ENCODE data around the gene NYAP2.

NYAP2 gene

GRCh38 chr2:225630824-225631533, 231.5 kb downstream of the NYAP2 start:
- no peak for DNase-seq (ENCODE audit: low spot score)

DNA sequence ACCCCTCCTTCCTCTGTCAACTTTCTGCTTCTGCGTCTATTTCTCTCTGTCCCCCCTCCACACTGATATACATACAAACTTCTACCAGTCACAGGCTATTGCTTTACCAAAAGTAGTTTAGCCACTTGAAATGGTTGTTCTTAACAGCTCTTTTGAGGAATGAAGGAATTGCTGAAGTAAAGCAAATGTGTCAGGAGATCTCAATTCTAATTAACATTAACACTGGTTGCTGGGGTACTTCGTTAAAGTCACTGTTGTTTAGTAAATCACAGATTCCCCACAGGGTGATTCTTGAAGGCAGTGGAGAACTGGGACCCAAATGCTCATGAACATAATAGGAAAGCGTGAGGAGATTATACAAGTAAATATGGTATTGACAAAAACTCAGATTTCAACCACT, 232.8 kb downstream of the NYAP2 start:
- no peak for DNase-seq (ENCODE audit: low spot score)

- no peak for DNase-seq (ENCODE audit: low spot score)
Observed at GRCh38 chr2:225636558-225636957, 237.0 kb downstream of the NYAP2 start.

DNA sequence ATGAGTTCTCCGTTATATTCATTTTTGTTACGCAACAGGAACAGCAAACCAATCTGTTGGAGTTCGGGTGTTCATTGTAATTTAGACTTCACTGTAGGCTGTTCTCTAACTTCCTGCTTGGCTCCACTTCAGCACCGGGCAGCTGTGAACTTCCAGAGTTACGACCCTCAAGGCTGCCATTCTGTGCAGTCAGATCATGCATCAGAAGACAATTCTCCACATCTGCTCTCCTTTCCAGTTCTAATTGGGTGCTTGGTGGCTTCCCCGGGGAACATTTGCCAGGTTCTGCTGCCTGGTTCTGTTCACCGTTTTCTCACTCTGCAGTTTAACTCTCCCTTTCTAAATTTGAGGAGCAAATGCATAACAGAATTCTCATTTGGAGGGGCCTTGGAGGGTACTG, 237.7 kb downstream of the NYAP2 start:
- DNase-seq (ENCODE audit: low spot score): no peak

- no peak for DNase-seq (ENCODE audit: low spot score)
Observed at GRCh38 chr2:225640550-225640949, 241.0 kb downstream of the NYAP2 start.

- no peak for DNase-seq (ENCODE audit: low spot score)
Observed at GRCh38 chr2:225649274-225649673, 249.8 kb downstream of the NYAP2 start.

- DNase-seq (ENCODE audit: low spot score): no peak
Observed at GRCh38 chr2:225650041-225650440, 250.5 kb downstream of the NYAP2 start.

- peak; percentile 73 for DNase-seq (ENCODE audit: low spot score)
Observed at GRCh38 chr2:225660262-225661131, 261.0 kb downstream of the NYAP2 start.

- DNase-seq (ENCODE audit: low spot score): no peak
Observed at GRCh38 chr2:225662101-225662500, 262.6 kb downstream of the NYAP2 start.

DNA sequence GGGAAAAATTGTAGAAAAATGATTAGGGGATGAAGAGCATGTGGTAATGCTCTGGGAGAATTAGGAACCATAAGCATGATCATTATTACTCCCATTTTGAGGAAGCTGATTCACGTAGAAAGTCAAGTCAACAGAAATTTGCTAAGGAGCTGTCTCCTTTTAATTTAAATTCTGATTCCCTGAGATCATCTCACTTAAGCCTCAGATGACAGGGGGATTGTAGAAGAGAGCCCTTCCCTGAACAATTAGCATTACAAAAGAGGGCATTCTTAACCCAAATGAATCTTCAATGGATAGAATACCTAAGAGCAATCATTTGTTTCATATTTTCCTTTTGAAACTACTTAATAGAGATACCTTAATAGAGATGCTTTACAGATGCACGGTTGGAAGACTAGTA, 267.9 kb downstream of the NYAP2 start:
- DNase-seq (ENCODE audit: low spot score): no peak

- DNase-seq (ENCODE audit: low spot score): peak; percentile 43
Observed at GRCh38 chr2:225668606-225669266, 269.2 kb downstream of the NYAP2 start.

DNA sequence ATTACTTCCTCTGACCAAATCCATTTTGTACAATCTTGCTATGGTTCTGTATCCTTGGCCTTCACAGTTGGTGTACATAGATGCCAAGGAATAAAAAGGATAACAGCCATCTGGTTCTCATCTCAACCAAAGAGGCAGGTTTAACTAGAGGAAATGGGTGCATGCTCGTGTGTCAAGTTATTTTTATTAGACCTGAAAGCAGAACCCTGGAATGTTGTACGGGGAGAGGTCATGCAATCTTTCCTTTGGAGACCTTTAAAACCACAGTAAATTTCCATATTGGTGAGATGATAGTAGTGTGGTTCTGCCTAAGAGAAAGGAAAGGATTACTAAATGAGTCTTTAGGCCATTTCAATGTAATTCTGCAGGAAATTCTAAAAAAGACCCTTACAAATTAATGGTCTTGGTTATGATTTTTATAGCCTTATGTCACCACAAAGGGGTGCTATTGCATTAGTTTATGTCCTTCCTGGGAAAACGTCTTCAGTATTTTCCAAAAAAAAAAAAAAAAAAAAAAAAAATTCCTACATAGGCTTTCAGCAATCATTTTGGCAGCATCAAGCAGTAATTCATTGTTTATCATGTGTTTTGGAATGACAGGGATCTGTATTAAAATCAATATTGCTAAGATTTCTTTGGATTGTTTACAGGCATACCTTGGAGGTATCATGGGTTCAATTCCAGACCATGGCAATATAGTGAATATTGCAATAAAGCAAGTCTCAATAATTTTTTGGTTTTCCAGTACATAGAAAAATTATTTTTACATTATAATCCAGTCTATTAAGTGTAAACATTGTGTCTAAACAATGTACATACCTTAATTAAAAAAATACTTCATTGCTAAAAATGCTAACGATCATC, 270.8 kb downstream of the NYAP2 start:
- peak; percentile 13 for DNase-seq (ENCODE audit: low spot score)

GRCh38 chr2:225678792-225679191, 279.3 kb downstream of the NYAP2 start:
- no peak for DNase-seq (ENCODE audit: low spot score)

DNA sequence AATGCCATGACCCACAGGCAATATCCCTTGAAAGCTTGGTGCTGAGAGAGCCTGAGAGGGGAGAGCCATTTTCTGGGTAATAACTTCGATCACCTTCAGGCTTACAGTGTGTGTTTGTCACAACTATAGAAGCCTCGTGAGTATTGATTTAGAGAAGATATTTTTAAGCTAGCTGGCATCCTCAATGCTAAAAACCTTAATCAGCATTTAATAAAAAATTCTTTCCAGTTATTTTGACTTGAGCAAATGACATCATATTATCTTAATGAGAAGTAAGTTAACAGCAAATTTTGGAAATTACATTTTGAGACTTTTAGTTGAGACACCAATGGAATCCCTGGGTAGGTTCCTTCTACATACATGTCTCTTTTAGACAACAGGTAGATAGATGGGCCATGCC, 283.7 kb downstream of the NYAP2 start:
- DNase-seq (ENCODE audit: low spot score): no peak

GRCh38 chr2:225690153-225690552, 290.6 kb downstream of the NYAP2 start:
- no peak for DNase-seq (ENCODE audit: low spot score)

GRCh38 chr2:225691711-225692110, 292.2 kb downstream of the NYAP2 start:
- DNase-seq (ENCODE audit: low spot score): no peak

GRCh38 chr2:225693259-225693658, 293.7 kb downstream of the NYAP2 start:
- no peak for DNase-seq (ENCODE audit: low spot score)

- no peak for DNase-seq (ENCODE audit: low spot score)
Observed at GRCh38 chr2:225694664-225695063, 295.2 kb downstream of the NYAP2 start.

DNA sequence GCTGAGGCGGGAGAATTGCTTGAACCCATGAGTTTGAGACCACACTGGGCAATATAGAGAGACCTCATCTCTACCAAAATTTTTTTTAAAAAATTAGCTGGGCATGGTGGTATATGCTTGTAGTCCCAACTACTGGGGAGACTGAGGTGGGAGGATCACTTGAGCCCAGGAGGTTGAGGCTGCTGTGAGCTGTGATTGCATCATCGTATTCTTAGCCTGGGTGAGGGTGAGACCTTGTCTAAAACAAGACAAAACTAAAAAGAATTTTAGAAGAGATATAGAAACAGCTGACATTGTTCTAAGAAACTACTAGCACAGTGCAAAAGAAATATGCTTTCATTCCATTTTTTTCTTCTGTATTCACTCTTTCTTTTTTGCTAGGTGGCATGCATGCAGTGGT, 298.4 kb downstream of the NYAP2 start:
- DNase-seq (ENCODE audit: low spot score): no peak

Data from AG08396 (cell line).